K562 (cell line): ENCODE data around the gene ILK. TPM values are rescaled to one million over a fixed set of nuclear protein-coding genes. Genes with fewer than 3 reads are reported as not detected.

Experiments
- CC2D1A ChIP-seq: fragments of 450-650 bp; IDR thresholded peaks from 2 replicates; pipeline ENCODE4 v1.6.1; 2017; ENCODE audit warnings: mild to moderate bottlenecking
- HDAC8 ChIP-seq: fragments of 450-650 bp; IDR thresholded peaks from 2 replicates; pipeline ENCODE4 v1.6.1; 2016; ENCODE audit warnings: mild to moderate bottlenecking, missing genetic modification characterization, moderate library complexity, missing compliant biosample characterization
- KDM4B ChIP-seq, 2 experiments: fragments of 450-650 bp in 1 of 2; sonication (generic) in 1 of 2; IDR thresholded peaks; 2 replicates each; pipeline ENCODE4 v1.6.1; 2016 to 2017; ENCODE audit warnings: borderline replicate concordance in 2 of 2, antibody characterized with exemption in 1 of 2, low read depth in 1 of 2, mild to moderate bottlenecking in 1 of 2
- KLF10 ChIP-seq: fragments of 250-450 bp; sonication (Bioruptor Pico); IDR thresholded peaks from 2 replicates; pipeline ENCODE4 v1.6.1; 2021; ENCODE audit warnings: matching md5 sums
- NFE2 ChIP-seq: IDR thresholded peaks from 2 replicates; pipeline ENCODE4 v1.6.1; 2014; ENCODE audit warnings: antibody characterized with exemption, low read depth
- NR1H2 ChIP-seq: sonication (generic); formaldehyde crosslinking; IDR thresholded peaks from 2 replicates; pipeline ENCODE4 v1.4.0; 2020; ENCODE audit warnings: mild to moderate bottlenecking, missing genetic modification reagents
- PHF8 ChIP-seq: fragments of 200-600 bp; sonication (generic); IDR thresholded peaks from 2 replicates; pipeline ENCODE4 v1.6.1; 2012; ENCODE audit warnings: mixed run types, mild to moderate bottlenecking, inconsistent platforms, low read length, moderate library complexity, borderline replicate concordance
- RERE ChIP-seq: sonication (generic); formaldehyde crosslinking; IDR thresholded peaks from 2 replicates; pipeline ENCODE4 v1.8.0; 2023; ENCODE audit warnings: missing genetic modification reagents, mild to moderate bottlenecking, borderline replicate concordance
- RREB1 ChIP-seq: fragments of 250-450 bp; sonication (Bioruptor Pico); IDR thresholded peaks from 2 replicates; pipeline ENCODE4 v1.4.0; 2020
- XRCC5 ChIP-seq: fragments of 200-400 bp; formaldehyde crosslinking; IDR thresholded peaks from 2 replicates; pipeline ENCODE4 v1.6.1; 2017; ENCODE audit warnings: low read depth, mild to moderate bottlenecking, low read length
- ZBTB8A ChIP-seq: fragments of 450-650 bp; IDR thresholded peaks from 2 replicates; pipeline ENCODE4 v1.6.1; 2018; ENCODE audit warnings: mild to moderate bottlenecking, moderate library complexity; ENCODE audit not compliant: partially characterized antibody
- ZNF217 ChIP-seq: sonication (generic); formaldehyde crosslinking; IDR thresholded peaks from 2 replicates; pipeline ENCODE4 v1.8.0; 2022; ENCODE audit warnings: mild to moderate bottlenecking, missing genetic modification reagents
- ZNF282 ChIP-seq: sonication (generic); formaldehyde crosslinking; IDR thresholded peaks from 2 replicates; pipeline ENCODE4 v1.8.1; 2023; ENCODE audit warnings: missing genetic modification reagents
- ZNF586 ChIP-seq: fragments of 450-650 bp; formaldehyde crosslinking; conservative IDR thresholded peaks from 2 replicates; pipeline ENCODE4 v1.4.0; 2020; ENCODE audit warnings: mild to moderate bottlenecking, moderate library complexity
- ZNF589 ChIP-seq: fragments of 200-800 bp; sonication (Bioruptor generic); IDR thresholded peaks from 2 replicates; pipeline ENCODE4 v1.6.1; 2016; ENCODE audit warnings: low read depth, missing genetic modification characterization, missing compliant biosample characterization
- polyA plus RNA-seq, 8 experiments: library from polyadenylated mRNA; depleted of rRNA in 4 of 8; stranded (reverse) in 5 of 8; unstranded in 3 of 8; fragments of >200 nt; fragmentation: Nextera tagmentation in 2 of 8; fragmentation: Illumina TruSeq in 1 of 8; extraction: Ambion mirVana in 2 of 8; extraction: Trizol in 1 of 8; gene quantifications; 2 replicates each; pipeline versions ENCODE4 v1.2.1 to v1.2.3, GENCODE V29; 2011 to 2014; ENCODE audit warnings: inconsistent platforms in 1 of 8, missing spikeins in 1 of 8
- total RNA-seq, 7 experiments: library from RNA; depleted of rRNA in 6 of 7; stranded (reverse); fragments of >200 nt in 6 of 7; fragmentation: Illumina TruSeq in 2 of 7; extraction: Trizol in 2 of 7; gene quantifications; 2 replicates each; pipeline versions ENCODE4 v1.2.1 to v1.2.3, GENCODE V29; 2011 to 2021; ENCODE audit warnings: low replicate concordance in 1 of 7
- TF ChIP-seq, protein P1 (sequence below): fragments of 450-650 bp; IDR thresholded peaks from 2 replicates; pipeline ENCODE4 v1.6.1; 2016

ILK gene
- total and polyA plus RNA-seq, 9 of the 15 experiments (the other 6 are each of a cell fraction or from before 2014, with no cell fraction given): 43.3 to 95.9 (median 58.9) TPM

DNA sequence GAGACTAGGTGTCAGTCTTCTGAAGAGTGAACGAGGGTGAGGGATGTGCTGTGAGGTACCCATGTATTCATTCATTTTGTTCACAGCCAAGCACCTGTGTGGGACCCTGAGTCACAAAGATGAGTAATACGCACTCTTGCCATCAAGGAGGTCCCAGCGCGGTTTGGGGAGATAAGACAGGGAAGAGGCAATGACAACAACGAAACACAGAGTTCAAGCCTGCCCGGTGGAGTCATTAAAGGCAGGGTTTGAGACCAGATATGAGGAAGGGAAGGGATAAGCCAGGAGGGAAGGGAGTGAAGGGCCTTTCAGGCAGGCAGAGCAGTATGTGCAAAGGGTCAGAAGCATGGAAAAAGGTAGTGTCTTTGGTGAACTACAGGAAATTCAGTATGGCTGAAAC, 47.4 kb downstream of the ILK start (continued):
- no peak for TF ChIP-seq RREB1 (CRISPR knock-in tag)
- TF ChIP-seq CC2D1A: 0 out of 2 replicates have a peak, but pooled peaks have one; percentile 32
- no peak for TF ChIP-seq RERE
- TF ChIP-seq KLF10 (CRISPR knock-in tag): no peak
- TF ChIP-seq ZNF282 (CRISPR knock-in tag): no peak
- no peak for TF ChIP-seq NR1H2
- TF ChIP-seq ZNF586 (CRISPR knock-in tag): no peak
- TF ChIP-seq KDM4B (IDR thresholded peaks at IDR 0.05; ENCODE audit: borderline replicate concordance in 2 of 2, low read depth in 1 of 2): no peak
- TF ChIP-seq HDAC8 (tag): no peak
- no peak for TF ChIP-seq PHF8
- peak; percentile 40; the same call in 1 of the 2 replicates for TF ChIP-seq NFE2
- TF ChIP-seq, protein P1, sequence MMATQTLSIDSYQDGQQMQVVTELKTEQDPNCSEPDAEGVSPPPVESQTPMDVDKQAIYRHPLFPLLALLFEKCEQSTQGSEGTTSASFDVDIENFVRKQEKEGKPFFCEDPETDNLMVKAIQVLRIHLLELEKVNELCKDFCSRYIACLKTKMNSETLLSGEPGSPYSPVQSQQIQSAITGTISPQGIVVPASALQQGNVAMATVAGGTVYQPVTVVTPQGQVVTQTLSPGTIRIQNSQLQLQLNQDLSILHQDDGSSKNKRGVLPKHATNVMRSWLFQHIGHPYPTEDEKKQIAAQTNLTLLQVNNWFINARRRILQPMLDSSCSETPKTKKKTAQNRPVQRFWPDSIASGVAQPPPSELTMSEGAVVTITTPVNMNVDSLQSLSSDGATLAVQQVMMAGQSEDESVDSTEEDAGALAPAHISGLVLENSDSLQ: peak; percentile 38; the same call in 1 of the 2 replicates
- no peak for TF ChIP-seq ZBTB8A
- no peak for TF ChIP-seq XRCC5
- no peak for TF ChIP-seq ZNF589
- TF ChIP-seq ZNF217 (CRISPR knock-in tag): no peak
